IPS-15b (cell line): ENCODE results near the gene GNRH2.
"Not testable (repeated sequence)": the region's sequence is repeated elsewhere in the genome, so short reads cannot be mapped to it uniquely, and the experiment has no call there.

ENCODE experiments used
- H3K27me3 ChIP-seq: one replicate; pipeline ENCODE4 v1.6.1; 2013; ENCODE audit warnings: low read length; ENCODE audit not compliant: control insufficient read depth, insufficient read depth
- H3K36me3 ChIP-seq: one replicate; pipeline ENCODE4 v1.6.1; 2013; ENCODE audit warnings: low read length; ENCODE audit not compliant: control insufficient read depth, insufficient read depth
- H3K4me1 ChIP-seq: one replicate; pipeline ENCODE4 v1.6.1; 2013; ENCODE audit warnings: mild to moderate bottlenecking, low read length; ENCODE audit not compliant: control insufficient read depth, insufficient read depth
- H3K4me3 ChIP-seq: one replicate; pipeline ENCODE4 v1.5.1; 2013; ENCODE audit warnings: low read depth, low read length
- H3K9ac ChIP-seq: one replicate; pipeline ENCODE4 v1.6.1; 2013; ENCODE audit warnings: low read depth, mild to moderate bottlenecking, low read length
- H3K9me3 ChIP-seq: one replicate; pipeline ENCODE4 v1.6.1; 2013; ENCODE audit warnings: mild to moderate bottlenecking, low read length; ENCODE audit not compliant: control insufficient read depth, insufficient read depth

GNRH2 gene

GRCh38 chr20:3068075-3068474 lies 24.7 kb downstream of the GNRH2 start:
- Histone ChIP-seq H3K27me3 (peaks cover 21% of the 10 kb centered on the region), H3K4me1 (no peaks in the 10 kb centered on the region), H3K9me3 (no peaks in the 10 kb centered on the region), H3K9ac (no peak overlapping the region), H3K4me3 (no peak overlapping the region), H3K36me3 (no peaks in the 10 kb centered on the region)

- Histone ChIP-seq H3K9ac (no peak overlapping the region), H3K4me3 (no peak overlapping the region), H3K9me3 (no peaks in the 10 kb centered on the region), H3K36me3 (no peaks in the 10 kb centered on the region), H3K27me3 (peaks cover 23% of the 10 kb centered on the region), H3K4me1 (no peaks in the 10 kb centered on the region)
Measured at GRCh38 chr20:3068986-3069900, 25.8 kb downstream of the GNRH2 start.

- Histone ChIP-seq H3K9me3 (no peaks in the 10 kb centered on the region), H3K4me3 (no peak overlapping the region), H3K36me3 (no peaks in the 10 kb centered on the region), H3K9ac (no peak overlapping the region), H3K27me3 (peaks cover 23% of the 10 kb centered on the region), H3K4me1 (no peaks in the 10 kb centered on the region)
Measured at GRCh38 chr20:3070725-3071124, 27.3 kb downstream of the GNRH2 start.

DNA sequence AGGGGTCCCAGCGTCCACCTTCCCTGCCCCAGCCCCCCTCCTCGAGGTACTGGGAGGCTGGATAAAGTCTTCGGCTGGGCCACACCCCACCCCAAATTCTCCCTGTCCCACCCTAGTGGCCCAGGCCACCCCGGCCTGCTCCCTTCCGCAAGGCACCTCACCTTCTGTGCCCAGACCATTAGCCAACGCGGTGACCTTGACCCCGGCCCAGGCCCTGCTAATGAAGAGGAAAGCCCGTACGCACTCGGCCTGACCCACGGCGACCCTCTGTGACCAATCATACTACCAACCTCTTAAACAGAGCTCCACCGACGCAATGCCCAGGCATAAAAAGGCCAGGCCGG lies 27.8 kb downstream of the GNRH2 start:
- Histone ChIP-seq H3K27me3 (peaks cover 23% of the 10 kb centered on the region), H3K9me3 (no peaks in the 10 kb centered on the region), H3K9ac (no peak overlapping the region), H3K4me3 (peak overlapping the region; percentile 41), H3K4me1 (no peaks in the 10 kb centered on the region), H3K36me3 (no peaks in the 10 kb centered on the region)

DNA sequence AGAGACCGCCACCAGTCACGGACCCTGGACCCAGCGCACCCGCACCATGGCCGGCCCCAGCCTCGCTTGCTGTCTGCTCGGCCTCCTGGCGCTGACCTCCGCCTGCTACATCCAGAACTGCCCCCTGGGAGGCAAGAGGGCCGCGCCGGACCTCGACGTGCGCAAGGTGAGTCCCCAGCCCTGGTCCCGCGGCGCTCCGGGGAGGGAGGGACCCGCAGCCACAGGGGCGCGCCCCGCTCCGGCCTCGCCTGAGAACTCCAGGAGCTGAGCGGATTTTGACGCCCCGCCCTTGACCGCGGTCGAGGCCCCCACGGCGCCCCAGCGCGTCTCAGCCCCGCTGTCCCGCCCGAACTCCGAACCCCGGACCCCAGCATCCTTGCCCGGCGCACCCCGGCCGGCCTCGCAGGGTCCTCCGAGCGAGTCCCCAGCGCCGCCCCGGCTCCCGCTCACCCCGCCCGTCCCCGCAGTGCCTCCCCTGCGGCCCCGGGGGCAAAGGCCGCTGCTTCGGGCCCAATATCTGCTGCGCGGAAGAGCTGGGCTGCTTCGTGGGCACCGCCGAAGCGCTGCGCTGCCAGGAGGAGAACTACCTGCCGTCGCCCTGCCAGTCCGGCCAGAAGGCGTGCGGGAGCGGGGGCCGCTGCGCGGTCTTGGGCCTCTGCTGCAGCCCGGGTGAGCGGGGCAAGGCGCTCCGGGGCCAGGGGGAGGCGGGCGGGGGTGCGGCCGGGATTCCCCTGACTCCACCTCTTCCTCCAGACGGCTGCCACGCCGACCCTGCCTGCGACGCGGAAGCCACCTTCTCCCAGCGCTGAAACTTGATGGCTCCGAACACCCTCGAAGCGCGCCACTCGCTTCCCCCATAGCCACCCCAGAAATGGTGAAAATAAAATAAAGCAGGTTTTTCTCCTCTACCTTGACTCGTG lies 28.4 kb downstream of the GNRH2 start, which contains the start of gene OXT:
TSS of gene OXT (plus strand) at position 11 of the 920 bp plus-strand sequence. CDS start at position 47, 36 bp downstream.
- Histone ChIP-seq H3K9ac (no peak within 1 kb of the TSS), H3K4me1 (no peaks in the 10 kb centered on the region), H3K4me3 (peak within 1 kb of the TSS; percentile 41), H3K9me3 (no peaks in the 10 kb centered on the region), H3K36me3 (no peaks in the 10 kb centered on the region), H3K27me3 (peaks cover 23% of the 10 kb centered on the region)

DNA sequence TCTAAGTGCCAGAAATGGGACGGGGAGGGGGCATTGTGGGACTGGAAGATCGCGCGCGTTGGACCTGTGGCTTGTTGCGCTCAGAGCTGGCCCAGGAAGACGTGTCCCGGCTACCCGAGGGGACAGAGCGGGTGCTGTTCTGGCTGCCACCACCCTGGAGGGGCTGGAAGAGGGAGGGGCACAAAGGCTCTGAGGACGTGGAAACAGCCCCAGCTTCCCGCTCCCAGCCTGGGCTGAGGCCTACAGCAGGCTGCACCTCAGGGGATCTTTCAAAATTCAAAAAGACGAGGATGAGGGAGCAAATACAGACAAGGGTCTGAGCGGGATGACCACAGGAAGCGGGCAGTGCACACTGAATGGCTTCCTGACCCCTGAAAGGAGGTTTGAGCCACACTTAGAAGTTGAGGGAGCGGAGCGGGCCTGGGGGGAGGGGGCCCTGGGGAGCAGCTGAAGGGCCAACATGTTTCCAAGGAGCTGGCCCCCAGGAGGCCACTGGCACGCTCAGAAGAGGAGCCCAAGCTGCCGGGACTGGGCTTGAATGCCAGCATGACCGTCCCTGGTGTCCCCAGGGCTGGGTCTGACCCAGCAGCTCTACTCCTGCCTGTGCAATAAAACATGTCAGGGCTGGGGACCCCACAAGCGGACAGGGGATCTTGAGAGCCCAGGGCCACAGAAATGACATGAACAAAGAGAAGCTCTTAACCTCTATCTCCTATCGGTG lies 29.3 kb downstream of the GNRH2 start:
- H3K27me3 ChIP-seq = peaks cover 23% of the 10 kb centered on the region
- no peak overlapping the region for H3K9ac ChIP-seq
- no peaks in the 10 kb centered on the region for H3K9me3 ChIP-seq
- no peaks in the 10 kb centered on the region for H3K4me1 ChIP-seq
- H3K36me3 ChIP-seq = no peaks in the 10 kb centered on the region
- peak overlapping the region; percentile 41 for H3K4me3 ChIP-seq

GRCh38 chr20:3073251-3073643 lies 29.8 kb downstream of the GNRH2 start:
- H3K9me3 ChIP-seq, H3K4me1 ChIP-seq, H3K36me3 ChIP-seq, H3K9ac ChIP-seq, H3K4me3 ChIP-seq: not testable (repeated sequence)
- peaks cover 23% of the 10 kb centered on the region for H3K27me3 ChIP-seq

DNA sequence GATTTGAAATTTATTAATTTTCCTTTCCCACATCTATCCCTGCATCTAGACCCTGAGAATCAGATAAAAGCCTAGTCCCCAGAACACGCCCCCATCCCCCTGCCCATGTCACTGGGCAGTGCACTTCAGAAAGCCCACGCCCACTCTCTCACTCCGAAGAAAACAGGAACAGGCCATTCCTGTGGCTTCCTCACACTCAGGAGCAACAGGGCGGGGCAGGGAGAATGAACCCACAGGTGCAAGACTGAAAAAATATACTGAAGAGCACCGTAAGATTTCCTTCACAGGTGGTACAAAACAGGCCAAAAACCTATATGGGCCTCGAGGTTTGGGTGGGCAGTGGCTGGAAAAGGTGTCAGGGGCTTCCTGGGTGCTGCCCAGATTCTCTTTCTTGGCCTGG lies 31.4 kb downstream of the GNRH2 start:
- Histone ChIP-seq H3K27me3 (peaks cover 30% of the 10 kb centered on the region), H3K9me3 (no peaks in the 10 kb centered on the region), H3K36me3 (no peaks in the 10 kb centered on the region), H3K4me1 (no peaks in the 10 kb centered on the region), H3K4me3 (no peak overlapping the region), H3K9ac (no peak overlapping the region)

GRCh38 chr20:3075315-3075714 lies 31.9 kb downstream of the GNRH2 start:
- H3K9me3 ChIP-seq, H3K9ac ChIP-seq, H3K4me1 ChIP-seq, H3K36me3 ChIP-seq, H3K4me3 ChIP-seq: not testable (repeated sequence)
- H3K27me3 ChIP-seq = peaks cover 32% of the 10 kb centered on the region

DNA sequence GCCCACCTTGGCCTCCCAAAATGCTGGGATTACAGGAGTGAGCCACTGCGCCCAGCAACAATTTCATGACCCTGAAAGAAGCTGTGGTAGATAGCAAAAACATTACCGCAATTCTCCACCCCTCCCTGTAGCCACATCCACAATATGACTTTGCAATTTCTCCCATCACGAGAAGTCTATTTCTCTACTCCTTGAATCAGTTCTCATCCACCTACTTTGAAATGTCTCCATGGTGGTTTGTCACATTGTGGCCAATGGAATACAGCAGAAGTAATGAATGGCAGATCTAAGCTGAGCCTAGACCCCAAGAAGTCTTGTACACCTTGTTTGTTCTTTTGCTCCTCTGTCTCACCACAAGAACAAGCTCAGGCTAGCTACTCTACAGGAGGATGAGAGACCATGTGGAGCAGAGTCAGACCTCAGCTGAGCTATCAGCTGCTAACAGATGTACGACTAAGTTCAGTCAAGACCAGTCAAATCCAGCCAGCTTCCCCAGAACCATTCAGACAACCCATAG lies 34.3 kb downstream of the GNRH2 start:
- Histone ChIP-seq H3K4me3 (no peak overlapping the region), H3K36me3 (no peaks in the 10 kb centered on the region), H3K4me1 (no peaks in the 10 kb centered on the region), H3K27me3 (peaks cover 38% of the 10 kb centered on the region), H3K9me3 (no peaks in the 10 kb centered on the region), H3K9ac (no peak overlapping the region)

DNA sequence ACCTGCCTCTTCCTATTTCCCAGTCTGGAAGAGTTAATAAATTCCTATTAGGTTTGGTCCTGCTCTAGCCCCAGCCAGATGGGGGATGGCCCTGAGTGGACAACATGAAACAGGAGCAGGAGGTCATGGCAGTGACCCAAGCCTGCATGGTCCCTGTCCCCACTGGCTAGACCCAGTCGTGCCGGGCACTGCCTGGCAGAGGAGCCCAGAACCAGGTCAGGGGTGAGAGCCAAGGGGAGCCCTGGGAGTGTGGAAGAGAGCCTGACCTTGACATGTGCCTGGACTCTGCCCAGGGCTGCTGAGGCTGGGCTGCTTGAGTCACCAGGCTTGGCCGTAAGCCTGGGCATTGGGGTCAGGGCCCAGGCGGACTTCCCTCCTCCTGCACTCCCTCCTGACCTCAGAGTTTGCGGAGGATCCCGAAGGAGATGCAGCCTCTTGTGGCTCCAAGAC lies 37.5 kb downstream of the GNRH2 start:
- peaks cover 2% of the 10 kb centered on the region for H3K4me1 ChIP-seq
- H3K27me3 ChIP-seq = peaks cover 47% of the 10 kb centered on the region
- no peaks in the 10 kb centered on the region for H3K9me3 ChIP-seq
- H3K4me3 ChIP-seq = no peak overlapping the region
- no peak overlapping the region for H3K9ac ChIP-seq
- H3K36me3 ChIP-seq = no peaks in the 10 kb centered on the region
